ENCODE results near the gene LANCL2. TPM values are rescaled to one million over a fixed set of nuclear protein-coding genes. Genes with fewer than 3 reads are reported as not detected.

The LANCL2 gene
- polyA plus RNA-seq, 3 donors, result 27.3 to 30.5 (median 28.7) TPM

Other genes starting within 250 kb of the LANCL2 start
- 10 to 100 TPM; 57.0 to 63.1 (median 59.8) TPM for gene VOPP1, start 207.2 kb downstream of the LANCL2 start, polyA plus RNA-seq (ENCODE audit: insufficient read length in 3 of 3)

Data from renal pelvis (tissue), 3 donors.